ENCODE results near the gene PRKCH. TPM values are rescaled to one million over a fixed set of nuclear protein-coding genes. Genes with fewer than 3 reads are reported as not detected.

PRKCH gene
- total and polyA plus RNA-seq, 9 of the 15 experiments (the other 6 are each of a cell fraction or from before 2014, with no cell fraction given) = 0.61 to 4.4 (median 4.0) TPM

- TF ChIP-seq SMARCA5 (IDR thresholded peaks at IDR 0.05) (no peak), ZNF830 (CRISPR knock-in tag; IDR thresholded peaks at IDR 0.05) (no peak), U2AF2 (optimal IDR thresholded peaks at IDR 0.05; ENCODE audit: low read depth, low read length) (no peak), MYC (IDR thresholded peaks at IDR 0.05; ENCODE audit: low read depth, low read length) (no peak), MYC (CRISPR knock-in tag; IDR thresholded peaks at IDR 0.05; ENCODE audit: borderline replicate concordance, low read depth) (no peak), KAT7 (CRISPR knock-in tag; IDR thresholded peaks at IDR 0.05; ENCODE audit: borderline replicate concordance) (no peak), CEBPG (CRISPR knock-in tag; IDR thresholded peaks at IDR 0.05) (no peak), CEBPG (tag; conservative IDR thresholded peaks at IDR 0.05 in 1 of 2, IDR thresholded peaks at IDR 0.05 in 1 of 2) (no peak), MLLT1 (IDR thresholded peaks at IDR 0.05) (peak in 1 of 2 experiments; percentile 25; a peak in 1 of 4 replicates), SFPQ (IDR thresholded peaks at IDR 0.05; ENCODE audit: low read depth, low read length) (no peak), RFX5 (IDR thresholded peaks at IDR 0.05; ENCODE audit: low read depth, low read length) (no peak)
- TF ChIP-seq, protein P1, sequence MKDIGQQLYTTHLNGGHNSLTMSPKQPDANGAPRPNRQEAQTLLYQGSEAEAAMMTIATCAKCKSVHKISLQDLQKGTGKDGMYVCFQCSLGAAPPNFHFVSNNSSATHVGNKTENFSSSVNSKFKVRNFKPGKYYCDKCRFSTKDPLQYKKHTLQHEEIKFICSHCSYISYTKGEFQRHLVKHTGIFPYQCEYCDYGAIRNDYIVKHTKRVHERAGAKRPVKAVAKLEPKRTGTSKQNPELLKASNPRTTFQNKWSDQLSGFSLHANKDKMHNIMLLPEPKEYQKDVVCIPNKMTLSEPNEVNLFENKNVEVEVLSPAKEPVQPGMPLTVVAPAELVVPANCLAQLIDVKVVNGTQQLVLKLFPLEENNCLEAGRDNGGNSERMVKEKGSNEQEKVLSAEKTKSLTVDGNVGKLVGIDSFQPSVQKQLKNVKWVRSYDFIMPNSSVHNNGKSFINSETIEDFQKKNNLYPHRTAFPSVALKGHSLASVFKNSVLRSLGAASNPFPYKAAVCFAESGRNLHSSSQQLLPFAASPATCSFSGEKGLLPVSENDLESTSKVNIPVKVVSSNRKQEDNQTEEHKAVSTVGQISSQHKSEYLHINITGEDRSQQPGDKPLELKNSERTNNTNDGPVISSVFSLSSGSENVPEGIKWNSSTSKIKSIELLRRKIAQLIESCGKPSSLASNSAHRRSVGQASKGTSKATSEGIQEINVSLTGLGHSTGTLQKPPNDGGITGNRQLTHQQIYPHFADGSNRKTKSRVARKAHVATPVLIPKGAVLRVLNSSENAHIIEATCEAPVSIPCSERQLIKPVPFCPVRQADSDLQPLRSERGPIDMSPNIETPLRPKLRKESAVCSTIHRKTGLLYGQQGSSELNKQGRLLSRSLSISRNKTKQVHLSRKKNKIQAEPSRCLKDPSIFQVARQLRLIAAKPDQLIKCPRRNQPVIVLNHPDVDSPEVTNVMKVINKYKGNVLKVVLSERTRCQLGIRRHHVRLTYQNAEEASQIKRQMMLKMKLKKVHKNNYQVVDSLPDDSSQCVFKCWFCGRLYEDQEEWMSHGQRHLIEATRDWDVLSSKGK (CRISPR knock-in tag; IDR thresholded peaks at IDR 0.05) = no peak
- TF ChIP-seq, protein P2, sequence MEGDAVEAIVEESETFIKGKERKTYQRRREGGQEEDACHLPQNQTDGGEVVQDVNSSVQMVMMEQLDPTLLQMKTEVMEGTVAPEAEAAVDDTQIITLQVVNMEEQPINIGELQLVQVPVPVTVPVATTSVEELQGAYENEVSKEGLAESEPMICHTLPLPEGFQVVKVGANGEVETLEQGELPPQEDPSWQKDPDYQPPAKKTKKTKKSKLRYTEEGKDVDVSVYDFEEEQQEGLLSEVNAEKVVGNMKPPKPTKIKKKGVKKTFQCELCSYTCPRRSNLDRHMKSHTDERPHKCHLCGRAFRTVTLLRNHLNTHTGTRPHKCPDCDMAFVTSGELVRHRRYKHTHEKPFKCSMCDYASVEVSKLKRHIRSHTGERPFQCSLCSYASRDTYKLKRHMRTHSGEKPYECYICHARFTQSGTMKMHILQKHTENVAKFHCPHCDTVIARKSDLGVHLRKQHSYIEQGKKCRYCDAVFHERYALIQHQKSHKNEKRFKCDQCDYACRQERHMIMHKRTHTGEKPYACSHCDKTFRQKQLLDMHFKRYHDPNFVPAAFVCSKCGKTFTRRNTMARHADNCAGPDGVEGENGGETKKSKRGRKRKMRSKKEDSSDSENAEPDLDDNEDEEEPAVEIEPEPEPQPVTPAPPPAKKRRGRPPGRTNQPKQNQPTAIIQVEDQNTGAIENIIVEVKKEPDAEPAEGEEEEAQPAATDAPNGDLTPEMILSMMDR (IDR thresholded peaks at IDR 0.05 in 2 of 3, conservative IDR thresholded peaks at IDR 0.05 in 1 of 3; ENCODE audit: insufficient read depth in 2 of 3, low read depth in 1 of 3, low read length in 3 of 3) = peak; percentile 47 to 65 (median 55); a peak in 5 of 6 replicates
These were observed 140.5 kb downstream of the PRKCH start (continued) for GRCh38 chr14:61461808-61462275.
